GM12875 (cell line): Measurements from ENCODE around the gene PPM1M.

ENCODE experiments used
- H3K4me3 ChIP-seq: one replicate; pipeline ENCODE4 v1.5.1; 2011; ENCODE audit warnings: low read depth, low read length, control low read depth
- CTCF ChIP-seq: IDR thresholded peaks from 2 replicates; pipeline ENCODE4 v1.5.1; 2011; ENCODE audit warnings: low read depth, mild to moderate bottlenecking, control low read depth, inconsistent platforms, low read length, moderate library complexity, borderline replicate concordance; ENCODE audit not compliant: insufficient read depth

Gene PPM1M

DNA sequence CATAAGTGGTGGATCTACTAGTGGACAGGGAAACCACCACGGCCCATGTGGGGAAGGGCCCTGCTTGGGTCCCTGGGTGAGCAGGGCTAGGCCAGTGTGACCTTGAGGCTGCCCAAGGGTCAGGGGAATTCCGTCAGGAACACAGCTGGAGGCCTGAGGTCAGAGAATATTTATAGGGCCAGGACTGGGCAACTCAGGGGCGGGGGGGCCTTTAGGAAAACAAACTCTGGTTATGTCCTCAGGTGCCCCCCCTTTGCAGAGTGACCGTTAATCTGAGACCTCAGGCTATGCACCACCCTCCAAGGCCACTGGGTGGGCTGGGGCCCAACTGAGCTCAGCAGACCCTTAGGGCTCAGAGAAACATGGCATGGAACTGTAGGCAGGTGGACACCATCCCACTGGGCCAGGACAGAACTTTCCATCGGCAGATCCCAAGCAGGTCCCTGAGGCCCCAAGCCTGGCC is 9.1 kb upstream of the PPM1M start:
- H3K4me3 ChIP-seq = no peak overlapping the region
- TF ChIP-seq CTCF = 0 out of 2 replicates have a peak, but pooled peaks have one; percentile 12

DNA sequence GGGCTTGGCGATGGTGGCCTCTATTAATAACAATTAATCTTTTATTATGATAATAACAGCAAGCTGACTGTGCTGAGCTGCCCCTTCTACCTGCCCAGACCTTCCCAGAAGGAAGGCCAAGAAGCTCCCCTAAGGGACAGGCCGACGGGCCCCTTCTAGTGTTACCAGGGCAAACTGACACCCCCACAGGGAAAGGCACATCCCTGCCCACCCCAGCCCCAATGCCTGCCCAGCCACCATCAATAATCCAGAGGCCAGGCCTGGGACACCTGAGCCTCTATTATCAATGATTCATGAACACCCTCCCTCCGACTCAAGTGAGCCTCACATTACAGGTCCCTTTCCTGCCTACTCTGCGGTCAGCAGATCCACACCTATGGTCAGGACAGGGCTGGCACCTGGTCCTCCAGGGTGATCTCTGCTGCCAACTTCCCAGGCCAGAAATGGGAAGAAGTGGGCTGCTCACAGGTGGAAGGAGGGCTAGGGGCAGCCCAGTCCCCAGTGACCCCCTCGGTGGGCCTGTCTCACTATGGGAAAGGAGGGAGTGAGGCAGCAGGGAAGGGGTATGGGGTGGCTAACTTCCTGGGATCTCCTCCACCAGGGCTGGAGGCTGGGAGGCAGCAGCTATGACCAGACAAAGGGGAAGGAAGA is 8.4 kb upstream of the PPM1M start:
- no peak for TF ChIP-seq CTCF
- H3K4me3 ChIP-seq = peak overlapping the region; percentile 98

- TF ChIP-seq CTCF = no peak
- peak overlapping the region; percentile 98 for H3K4me3 ChIP-seq
Measured at GRCh38 chr3:52237657-52238172, 7.8 kb upstream of the PPM1M start.

DNA sequence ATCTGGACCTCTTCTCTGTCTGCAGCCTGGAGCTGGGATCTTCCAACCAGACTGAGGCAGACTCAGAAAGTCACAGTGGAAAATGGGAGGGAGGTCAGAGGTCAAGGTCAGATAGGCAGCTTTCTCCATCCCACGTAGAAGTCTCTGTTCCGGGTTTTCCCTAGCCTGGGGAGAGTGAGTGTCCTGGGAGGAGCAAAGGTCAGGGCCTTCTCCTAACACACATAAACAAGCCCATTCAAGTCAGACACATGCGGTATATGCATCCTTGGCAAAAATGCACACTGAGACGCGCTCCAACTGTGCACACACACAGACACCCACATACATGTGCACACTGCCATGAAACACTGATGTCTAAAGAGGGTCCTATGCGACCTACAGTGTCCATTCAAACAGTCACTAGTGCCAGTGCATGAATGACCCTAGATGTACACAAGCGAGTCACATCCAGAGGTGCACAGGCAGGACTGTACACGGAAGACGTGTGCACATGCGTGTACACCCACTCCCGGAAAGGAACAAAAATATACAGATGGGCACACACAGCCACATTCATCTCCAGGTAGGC is 7.3 kb upstream of the PPM1M start:
- no peak for TF ChIP-seq CTCF
- H3K4me3 ChIP-seq = peak overlapping the region; percentile 98

- peak within 1 kb of the TSS; percentile 98 for H3K4me3 ChIP-seq
- peak; percentile 49; the same call in 1 of the 2 replicates for TF ChIP-seq CTCF
Measured at GRCh38 chr3:52238761-52239701, 6.5 kb upstream of the PPM1M start, which contains the start of gene TWF2. Gene TWF2 (minus strand): TSS chr3:52239158. CDS start chr3:52239016, 142 bp downstream.

GRCh38 chr3:52240059-52240885 is 5.3 kb upstream of the PPM1M start:
- no peak for TF ChIP-seq CTCF
- H3K4me3 ChIP-seq = peak overlapping the region; percentile 98
